Measurements from ENCODE around the gene MCRIP2.
"Not testable (repeated sequence)": the region's sequence is repeated elsewhere in the genome, so short reads cannot be mapped to it uniquely, and the experiment has no call there.

The MCRIP2 gene

GRCh38 chr16:680967-681745 is 39.5 kb downstream of the MCRIP2 start:
- no peak for DNase-seq (ENCODE audit: low read depth in 2 of 2)

- DNase-seq (ENCODE audit: low read depth in 2 of 2): no peak
Measured at GRCh38 chr16:681746-682427, 40.3 kb downstream of the MCRIP2 start.

GRCh38 chr16:682493-683395 is 41.1 kb downstream of the MCRIP2 start:
- DNase-seq (ENCODE audit: low read depth in 2 of 2): no peak

GRCh38 chr16:683396-684070 is 41.9 kb downstream of the MCRIP2 start:
- no peak for DNase-seq (ENCODE audit: low read depth in 2 of 2)

GRCh38 chr16:684071-684794 is 42.6 kb downstream of the MCRIP2 start, which contains the start of gene JMJD8:
Gene JMJD8 (minus strand): TSS chr16:684334. CDS start chr16:684319, 15 bp downstream.
- peak; percentile 89 to 97 for DNase-seq (ENCODE audit: low read depth in 2 of 2)

GRCh38 chr16:684961-685696 is 43.5 kb downstream of the MCRIP2 start:
- no peak for DNase-seq (ENCODE audit: low read depth in 2 of 2)

- no peak for DNase-seq (ENCODE audit: low read depth in 2 of 2)
Measured at GRCh38 chr16:685967-686366, 44.3 kb downstream of the MCRIP2 start.

- no peak for DNase-seq (ENCODE audit: low read depth in 2 of 2)
Measured at GRCh38 chr16:686459-687260, 45.0 kb downstream of the MCRIP2 start.

- no peak for DNase-seq (ENCODE audit: low read depth in 2 of 2)
Measured at GRCh38 chr16:687499-687898, 45.9 kb downstream of the MCRIP2 start.

- no peak for DNase-seq (ENCODE audit: low read depth in 2 of 2)
Measured at GRCh38 chr16:689175-689897, 47.7 kb downstream of the MCRIP2 start.

GRCh38 chr16:691242-691641 is 49.6 kb downstream of the MCRIP2 start:
- DNase-seq (ENCODE audit: low read depth in 2 of 2): not testable (repeated sequence)

- DNase-seq (ENCODE audit: low read depth in 2 of 2): no peak
Measured at GRCh38 chr16:692356-693108, 50.9 kb downstream of the MCRIP2 start.

GRCh38 chr16:693364-693763 is 51.7 kb downstream of the MCRIP2 start:
- DNase-seq (ENCODE audit: low read depth in 2 of 2): no peak

GRCh38 chr16:693766-694165 is 52.1 kb downstream of the MCRIP2 start:
- DNase-seq (ENCODE audit: low read depth in 2 of 2): peak in 1 of 2 donors; percentile 53

- no peak for DNase-seq (ENCODE audit: low read depth in 2 of 2)
Measured at GRCh38 chr16:694187-694862, 52.7 kb downstream of the MCRIP2 start.

GRCh38 chr16:694863-695354 is 53.3 kb downstream of the MCRIP2 start:
- DNase-seq (ENCODE audit: low read depth in 2 of 2): no peak

Data from stimulated activated CD8-positive, alpha-beta memory T cell treated with anti-CD3 and anti-CD28 coated beads, Interleukin-7, amount 100 ng/mL, for 4 hours (primary cell).